Mucosa of stomach (tissue), 1 donor: ENCODE results near the gene PC.

Source experiments
- H3K27me3 ChIP-seq: one replicate; pipeline ENCODE4 v1.7.0; 2013; ENCODE audit warnings: mild to moderate bottlenecking, low read length; ENCODE audit not compliant: control insufficient read depth, insufficient read depth
- H3K36me3 ChIP-seq: one replicate; pipeline ENCODE4 v1.7.0; 2013; ENCODE audit warnings: low read length; ENCODE audit not compliant: control insufficient read depth, insufficient read depth
- H3K4me1 ChIP-seq: one replicate; pipeline ENCODE4 v1.7.0; 2013; ENCODE audit warnings: mild to moderate bottlenecking, low read length; ENCODE audit not compliant: control insufficient read depth, insufficient read depth
- H3K4me3 ChIP-seq: one replicate; pipeline ENCODE4 v1.7.0; 2013; ENCODE audit warnings: low read length
- H3K9ac ChIP-seq: one replicate; pipeline ENCODE4 v1.7.0; 2013; ENCODE audit warnings: mild to moderate bottlenecking, low read length, moderate library complexity
- H3K9me3 ChIP-seq: one replicate; pipeline ENCODE4 v1.7.0; 2013; ENCODE audit warnings: mild to moderate bottlenecking, low read length, moderate library complexity; ENCODE audit not compliant: control insufficient read depth
- donor health status: Pancreatic carcinoma.

Gene PC

DNA sequence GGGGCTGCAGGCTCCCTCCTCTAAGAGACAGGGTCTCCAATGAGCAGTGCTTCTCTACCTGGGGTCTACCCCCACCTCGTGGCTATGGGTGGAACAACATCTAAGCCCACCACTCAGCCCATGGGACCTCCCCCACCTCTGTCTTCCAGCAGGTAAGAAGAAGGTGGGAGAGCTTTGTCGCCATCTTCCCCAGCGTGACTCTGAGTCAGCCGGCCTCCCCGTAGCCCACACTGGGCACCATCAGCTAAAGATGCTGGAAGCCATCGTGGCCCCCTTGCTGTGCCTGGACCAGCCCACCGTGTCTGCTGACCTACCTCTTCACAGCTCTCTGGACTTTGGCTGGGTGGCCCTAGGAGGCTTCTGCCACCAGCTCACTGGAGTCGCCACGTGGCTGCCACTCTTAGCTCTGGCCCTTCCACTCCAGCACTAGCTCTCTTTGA lies 17.9 kb upstream of the PC start:
- Histone ChIP-seq H3K36me3 (no peaks in the 10 kb centered on the region), H3K4me3 (no peak overlapping the region), H3K9ac (no peak overlapping the region), H3K27me3 (no peaks in the 10 kb centered on the region), H3K4me1 (peaks cover 14% of the 10 kb centered on the region), H3K9me3 (no peaks in the 10 kb centered on the region)

DNA sequence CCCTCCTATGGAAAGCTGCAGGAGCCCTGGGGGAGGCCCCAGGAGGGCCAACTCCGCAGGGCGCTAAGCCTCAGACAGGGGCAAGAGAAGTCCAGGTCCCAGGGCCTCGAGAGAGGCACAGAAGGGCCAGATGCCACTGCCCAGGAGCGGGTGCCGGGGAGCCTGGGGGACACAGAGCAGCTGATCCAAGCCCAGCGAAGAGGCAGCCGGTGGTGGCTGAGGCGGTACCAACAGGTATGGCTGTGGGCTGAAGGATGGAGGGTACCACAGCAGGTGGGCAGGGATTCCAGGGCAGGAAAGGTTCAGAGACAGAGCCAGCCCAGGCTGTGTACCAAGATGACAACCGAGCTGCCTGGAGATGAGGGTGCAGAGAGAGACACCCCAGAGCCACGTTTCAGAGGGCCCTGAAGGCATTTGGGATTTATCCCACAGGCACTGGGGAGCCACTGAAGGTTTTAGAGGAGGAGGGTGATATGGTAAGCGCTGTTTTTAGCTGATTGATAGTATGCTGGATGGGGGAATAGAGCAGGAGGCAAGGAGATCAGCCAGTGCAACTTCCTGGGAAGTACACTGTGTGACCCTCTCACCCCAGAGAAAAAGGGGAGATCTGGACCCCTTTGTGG lies 17.3 kb upstream of the PC start:
- Histone ChIP-seq H3K4me1 (peaks cover 16% of the 10 kb centered on the region), H3K36me3 (no peaks in the 10 kb centered on the region), H3K4me3 (no peak overlapping the region), H3K9ac (peak overlapping the region; percentile 1), H3K27me3 (no peaks in the 10 kb centered on the region), H3K9me3 (no peaks in the 10 kb centered on the region)

DNA sequence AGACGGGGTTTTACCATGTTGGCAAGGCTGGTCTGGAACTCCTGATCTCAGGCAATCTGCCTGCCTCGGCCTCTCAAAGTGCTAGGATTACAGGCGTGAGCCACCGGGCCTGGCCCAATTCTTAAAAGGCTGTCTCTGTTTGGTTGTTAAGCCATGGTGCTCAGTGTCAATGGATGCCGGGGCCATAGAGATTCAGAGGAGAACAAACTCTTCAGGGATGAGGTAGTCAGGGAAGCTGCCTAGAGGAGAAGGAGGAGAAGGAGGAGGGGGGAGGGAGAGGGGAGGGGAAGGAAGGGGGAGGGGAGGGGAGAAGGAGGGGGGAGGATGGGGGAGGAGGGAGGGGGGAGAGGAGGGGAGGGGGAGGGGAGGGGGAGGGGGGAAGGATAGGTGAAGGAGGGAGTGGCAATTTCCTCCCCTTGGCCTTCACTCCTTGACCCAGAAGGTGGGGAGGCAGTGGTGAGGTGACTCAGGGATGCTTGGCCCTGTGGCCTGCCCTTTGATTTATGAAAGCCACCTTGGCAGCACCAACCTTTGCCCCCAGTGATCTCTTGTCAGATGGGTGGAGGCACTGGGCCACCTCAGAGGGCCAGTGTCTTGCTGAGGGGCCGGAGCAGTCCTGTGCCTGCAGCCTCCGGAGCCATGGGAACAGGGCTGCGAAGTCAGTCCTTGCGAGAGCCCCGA lies 16.7 kb upstream of the PC start, which contains the start of gene C11orf86:
TSS of gene C11orf86 (plus strand) at position 581 of the 681 bp plus-strand sequence. CDS start at position 640, 59 bp downstream.
- Histone ChIP-seq H3K9ac (peak within 1 kb of the TSS; percentile 1), H3K4me3 (no peak within 1 kb of the TSS)

DNA sequence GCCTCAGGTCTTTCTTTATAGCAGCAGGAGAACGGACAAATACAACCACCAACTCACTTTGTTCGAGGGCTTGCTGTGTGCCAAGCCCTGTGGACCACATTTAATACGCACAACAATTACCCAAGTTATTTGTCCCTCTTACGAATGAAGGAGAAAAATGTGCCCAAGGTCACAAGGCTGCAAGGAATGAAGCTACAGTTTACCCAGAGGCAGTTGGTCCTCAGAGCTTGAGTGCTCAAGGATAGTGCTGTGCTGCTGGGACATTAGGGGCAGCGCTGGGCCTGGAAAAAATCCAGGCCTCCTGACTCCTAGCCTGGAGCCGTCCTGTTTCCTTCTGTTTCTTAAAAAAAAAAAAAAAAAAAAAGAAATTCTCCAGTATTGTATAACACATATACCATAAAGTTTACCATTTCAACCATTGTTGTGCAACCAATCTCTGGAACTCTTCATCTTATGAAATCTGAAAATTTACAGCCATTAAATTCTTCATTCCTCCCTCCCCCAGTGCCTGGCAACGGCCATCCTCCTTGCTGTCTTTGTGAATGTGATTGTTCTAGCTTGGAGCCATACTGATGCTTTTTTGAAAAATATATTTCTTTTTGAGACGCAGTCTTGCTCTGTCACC lies 15.9 kb upstream of the PC start:
- Histone ChIP-seq H3K9me3 (no peaks in the 10 kb centered on the region), H3K4me1 (peaks cover 16% of the 10 kb centered on the region), H3K27me3 (no peaks in the 10 kb centered on the region), H3K36me3 (no peaks in the 10 kb centered on the region), H3K4me3 (no peak overlapping the region), H3K9ac (no peak overlapping the region)

More for the DNA sequence above, 16.7 kb upstream of the PC start, which contains the start of gene C11orf86:
- Histone ChIP-seq H3K36me3 (no peaks in the 10 kb centered on the region), H3K4me1 (peaks cover 16% of the 10 kb centered on the region), H3K9me3 (no peaks in the 10 kb centered on the region), H3K27me3 (no peaks in the 10 kb centered on the region)

DNA sequence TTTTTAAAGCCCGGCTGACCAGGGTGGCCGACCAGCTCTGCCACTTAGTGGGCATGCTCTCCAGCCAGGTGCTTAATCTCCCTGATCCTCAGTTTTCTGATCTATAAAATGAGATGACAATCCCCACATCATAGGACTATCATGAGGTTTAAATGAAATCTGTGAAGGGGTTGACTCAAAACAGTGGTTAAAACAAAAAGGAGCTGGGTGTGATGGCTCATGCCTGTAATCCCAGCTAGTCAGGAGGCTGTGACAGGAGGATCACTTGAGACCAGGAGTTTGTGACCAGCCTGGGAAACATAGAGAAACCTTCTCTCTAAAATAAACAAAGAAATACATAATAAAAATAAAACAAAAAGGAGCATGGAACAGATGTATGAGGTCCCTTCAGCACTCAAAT lies 13.3 kb upstream of the PC start:
- no peaks in the 10 kb centered on the region for H3K27me3 ChIP-seq
- no peaks in the 10 kb centered on the region for H3K9me3 ChIP-seq
- peak overlapping the region; percentile 1 for H3K9ac ChIP-seq
- no peaks in the 10 kb centered on the region for H3K36me3 ChIP-seq
- peaks cover 20% of the 10 kb centered on the region for H3K4me1 ChIP-seq
- no peak overlapping the region for H3K4me3 ChIP-seq

DNA sequence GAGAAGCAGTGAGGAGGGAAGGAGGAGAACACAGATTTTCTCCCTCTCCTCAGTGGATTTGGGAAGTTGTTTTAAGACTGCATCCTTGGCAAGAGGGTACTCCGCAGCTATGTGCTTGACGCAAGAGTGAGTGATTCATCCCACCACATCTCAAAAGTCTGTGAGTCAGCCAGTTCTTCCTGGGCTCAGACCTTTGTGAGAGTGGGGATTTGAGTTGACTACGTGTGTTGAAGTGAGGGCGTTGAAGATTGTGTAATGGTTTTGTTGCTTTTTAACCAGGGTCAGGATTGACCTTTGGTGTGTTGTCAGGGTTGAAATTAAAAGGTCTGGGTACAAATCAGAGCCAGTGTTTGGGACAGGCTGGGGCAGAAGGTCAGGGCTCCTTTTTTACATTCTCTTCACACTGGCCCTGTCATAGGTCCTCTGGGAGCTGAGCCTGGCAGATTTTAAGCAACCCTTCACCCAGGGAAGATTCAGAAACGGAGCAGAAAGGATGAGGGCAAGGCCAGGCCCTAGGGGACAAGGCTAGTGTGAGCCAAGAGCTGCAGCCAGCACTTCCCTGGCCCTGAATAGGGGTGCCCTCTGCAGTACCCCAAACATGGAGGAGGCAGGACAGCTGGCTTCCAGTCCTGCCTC lies 12.7 kb upstream of the PC start:
- H3K9ac ChIP-seq = peak overlapping the region; percentile 1
- H3K4me3 ChIP-seq = no peak overlapping the region
- no peaks in the 10 kb centered on the region for H3K27me3 ChIP-seq
- H3K36me3 ChIP-seq = no peaks in the 10 kb centered on the region
- H3K9me3 ChIP-seq = no peaks in the 10 kb centered on the region
- H3K4me1 ChIP-seq = peaks cover 17% of the 10 kb centered on the region

DNA sequence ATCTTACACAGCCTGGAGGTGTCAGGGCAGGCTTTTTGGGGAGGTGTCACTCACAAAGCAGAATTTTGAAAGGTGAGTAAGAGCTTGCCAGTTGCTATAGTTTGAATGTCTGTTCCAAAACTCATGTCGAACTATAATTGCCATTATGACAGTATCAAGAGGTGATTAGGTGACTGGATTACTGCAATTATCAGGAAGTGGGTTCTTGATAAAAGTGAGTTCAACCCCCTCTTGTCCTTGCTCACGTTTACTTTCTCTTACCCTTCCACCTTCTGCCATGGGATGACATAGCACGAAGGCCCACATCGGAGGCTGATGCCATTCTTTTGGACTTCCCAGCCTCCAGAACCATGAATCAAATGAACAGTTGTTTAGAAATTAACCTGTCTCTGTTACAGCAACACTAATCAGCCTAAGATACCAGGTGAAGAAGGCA lies 12.2 kb upstream of the PC start:
- Histone ChIP-seq H3K4me1 (peaks cover 16% of the 10 kb centered on the region), H3K27me3 (no peaks in the 10 kb centered on the region), H3K9me3 (no peaks in the 10 kb centered on the region), H3K36me3 (no peaks in the 10 kb centered on the region), H3K4me3 (no peak overlapping the region), H3K9ac (no peak overlapping the region)

DNA sequence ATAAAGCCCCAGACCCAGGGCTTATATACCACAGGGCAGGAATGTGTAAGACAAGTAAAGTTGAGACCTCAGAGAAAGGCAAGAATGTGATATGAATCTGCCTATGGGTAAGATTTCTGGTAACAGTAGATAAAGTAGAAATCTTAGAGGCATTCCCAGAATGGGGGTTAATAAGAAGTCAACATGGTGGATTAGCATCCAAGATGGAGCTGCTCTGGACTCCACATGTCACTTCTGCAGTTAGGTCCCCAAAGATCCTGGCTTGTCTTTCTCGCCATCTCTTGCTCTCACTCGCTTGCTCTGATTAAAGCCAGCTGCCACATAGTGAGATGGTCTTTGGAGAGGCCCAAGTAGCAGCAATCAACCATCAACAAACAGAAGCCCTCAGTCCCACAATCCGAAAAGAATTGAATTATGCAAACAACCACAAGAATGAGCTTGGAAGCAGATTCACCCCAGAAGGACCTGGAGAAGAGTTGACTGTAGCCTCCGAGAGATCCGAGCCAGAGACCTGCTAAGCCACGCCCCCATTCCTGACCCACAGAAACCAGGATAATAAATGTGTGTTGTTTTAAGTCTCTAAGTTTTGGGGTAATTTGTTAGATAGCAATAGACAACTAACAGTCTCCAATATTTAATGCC lies 11.5 kb upstream of the PC start:
- H3K9ac ChIP-seq = no peak overlapping the region
- no peaks in the 10 kb centered on the region for H3K36me3 ChIP-seq
- no peaks in the 10 kb centered on the region for H3K9me3 ChIP-seq
- no peak overlapping the region for H3K4me3 ChIP-seq
- H3K4me1 ChIP-seq = peaks cover 12% of the 10 kb centered on the region
- no peaks in the 10 kb centered on the region for H3K27me3 ChIP-seq

- no peak overlapping the region for H3K4me3 ChIP-seq
- H3K9ac ChIP-seq = no peak overlapping the region
- no peaks in the 10 kb centered on the region for H3K9me3 ChIP-seq
- H3K27me3 ChIP-seq = no peaks in the 10 kb centered on the region
- peaks cover 12% of the 10 kb centered on the region for H3K4me1 ChIP-seq
- H3K36me3 ChIP-seq = no peaks in the 10 kb centered on the region
These were observed 9.7 kb upstream of the PC start for GRCh38 chr11:66967670-66968425.

GRCh38 chr11:66966351-66966750 lies 8.2 kb upstream of the PC start:
- Histone ChIP-seq H3K4me1 (peaks cover 9% of the 10 kb centered on the region), H3K9me3 (no peaks in the 10 kb centered on the region)

DNA sequence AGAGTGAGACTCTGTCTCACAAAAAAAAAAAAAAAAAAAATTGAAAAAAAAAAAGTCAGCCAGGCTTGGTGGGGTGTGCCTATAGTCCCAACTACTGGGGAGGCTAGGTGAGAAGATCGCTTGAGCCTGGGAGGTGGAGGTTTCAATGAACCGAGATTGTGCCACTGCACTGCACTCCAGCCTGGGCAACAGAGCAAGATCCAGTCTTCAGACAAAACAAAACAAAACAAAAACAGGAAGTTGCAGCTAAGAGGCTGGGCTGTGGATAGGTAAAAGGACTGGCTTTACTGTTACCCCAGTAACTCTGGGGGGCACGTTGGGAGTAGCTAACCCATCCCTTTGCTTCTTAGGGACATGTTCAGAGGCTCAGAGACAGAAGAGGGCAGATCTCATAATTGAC lies 6.3 kb upstream of the PC start:
- H3K4me3 ChIP-seq = no peak overlapping the region
- peaks cover 4% of the 10 kb centered on the region for H3K4me1 ChIP-seq
- H3K9ac ChIP-seq = no peak overlapping the region
- H3K9me3 ChIP-seq = no peaks in the 10 kb centered on the region
- H3K27me3 ChIP-seq = no peaks in the 10 kb centered on the region
- no peaks in the 10 kb centered on the region for H3K36me3 ChIP-seq

More at GRCh38 chr11:66966351-66966750, 8.2 kb upstream of the PC start:
- Histone ChIP-seq H3K27me3 (no peaks in the 10 kb centered on the region), H3K4me3 (no peak overlapping the region), H3K36me3 (no peaks in the 10 kb centered on the region), H3K9ac (no peak overlapping the region)
